BE2C (cell line): ENCODE measurements around the gene BMPR2.

Source experiments
- DNase-seq: peaks from one replicate; pipeline ENCODE4 v3.0.0-alpha.2; 2020
- H3K27me3 ChIP-seq: fragments of 250-450 bp; sonication (Bioruptor Pico); 2 replicates; pipeline ENCODE4 v1.5.1; 2020; ENCODE audit warnings: mild to moderate bottlenecking
- H3K36me3 ChIP-seq: fragments of 250-450 bp; sonication (Bioruptor Pico); 2 replicates; pipeline ENCODE4 v1.5.1; 2020; ENCODE audit warnings: mild to moderate bottlenecking
- H3K4me1 ChIP-seq: fragments of 250-450 bp; sonication (Bioruptor Pico); 2 replicates; pipeline ENCODE4 v1.5.1; 2020
- H3K4me3 ChIP-seq: 2 replicates; pipeline ENCODE4 v1.5.1; 2011; ENCODE audit warnings: low read depth, low read length
- H3K9me3 ChIP-seq: fragments of 250-450 bp; sonication (Bioruptor Pico); 2 replicates; pipeline ENCODE4 v1.5.1; 2020
- TF ChIP-seq, protein P1 (sequence below): IDR thresholded peaks from 2 replicates; pipeline ENCODE4 v1.5.1; 2012; ENCODE audit warnings: mild to moderate bottlenecking, low read depth, low read length

The BMPR2 gene

DNA sequence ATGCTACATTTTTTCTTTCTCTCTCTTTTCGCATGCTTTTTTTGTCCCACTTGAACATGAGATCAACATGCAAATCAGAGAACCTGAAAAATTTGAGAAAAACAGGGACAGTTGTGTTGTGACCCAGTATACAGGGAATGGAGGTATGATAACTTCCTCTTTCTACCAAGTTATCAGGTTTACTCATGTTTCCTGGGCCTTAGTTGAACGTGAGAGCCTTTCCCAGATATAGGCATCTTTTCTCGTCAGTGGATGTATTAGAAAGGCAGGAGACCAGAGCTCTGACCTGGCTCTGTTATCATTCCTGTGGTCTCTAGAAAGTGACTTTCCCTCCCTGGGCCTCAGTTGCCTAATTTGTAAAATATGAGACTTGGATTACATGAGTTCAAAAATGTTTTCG is 228.6 kb downstream of the BMPR2 start:
- no peaks in the 10 kb centered on the region for H3K9me3 ChIP-seq
- no peaks in the 10 kb centered on the region for H3K36me3 ChIP-seq
- H3K4me1 ChIP-seq, result no peaks in the 10 kb centered on the region
- no peak for DNase-seq
- TF ChIP-seq, protein P1, sequence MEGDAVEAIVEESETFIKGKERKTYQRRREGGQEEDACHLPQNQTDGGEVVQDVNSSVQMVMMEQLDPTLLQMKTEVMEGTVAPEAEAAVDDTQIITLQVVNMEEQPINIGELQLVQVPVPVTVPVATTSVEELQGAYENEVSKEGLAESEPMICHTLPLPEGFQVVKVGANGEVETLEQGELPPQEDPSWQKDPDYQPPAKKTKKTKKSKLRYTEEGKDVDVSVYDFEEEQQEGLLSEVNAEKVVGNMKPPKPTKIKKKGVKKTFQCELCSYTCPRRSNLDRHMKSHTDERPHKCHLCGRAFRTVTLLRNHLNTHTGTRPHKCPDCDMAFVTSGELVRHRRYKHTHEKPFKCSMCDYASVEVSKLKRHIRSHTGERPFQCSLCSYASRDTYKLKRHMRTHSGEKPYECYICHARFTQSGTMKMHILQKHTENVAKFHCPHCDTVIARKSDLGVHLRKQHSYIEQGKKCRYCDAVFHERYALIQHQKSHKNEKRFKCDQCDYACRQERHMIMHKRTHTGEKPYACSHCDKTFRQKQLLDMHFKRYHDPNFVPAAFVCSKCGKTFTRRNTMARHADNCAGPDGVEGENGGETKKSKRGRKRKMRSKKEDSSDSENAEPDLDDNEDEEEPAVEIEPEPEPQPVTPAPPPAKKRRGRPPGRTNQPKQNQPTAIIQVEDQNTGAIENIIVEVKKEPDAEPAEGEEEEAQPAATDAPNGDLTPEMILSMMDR, result no peak
- no peak overlapping the region for H3K4me3 ChIP-seq
- H3K27me3 ChIP-seq, result no peaks in the 10 kb centered on the region

DNA sequence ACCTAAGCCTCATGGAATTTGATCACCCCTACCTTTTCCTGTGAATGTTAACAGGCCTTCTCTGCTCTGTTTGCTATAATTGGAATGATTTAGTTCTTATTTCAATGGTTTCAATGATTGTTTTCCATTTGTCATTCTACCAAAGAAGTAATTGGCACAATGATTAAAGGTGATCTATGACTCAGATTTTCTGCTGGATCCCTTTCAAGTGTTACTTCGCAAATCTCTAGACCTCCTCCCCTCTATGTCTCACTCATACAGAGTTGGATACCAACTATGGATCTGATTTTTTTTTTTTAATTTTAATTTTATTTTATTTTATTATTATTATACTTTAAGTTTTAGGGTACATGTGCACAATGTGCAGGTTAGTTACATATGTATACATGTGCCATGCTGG is 229.0 kb downstream of the BMPR2 start:
- no peak overlapping the region for H3K4me3 ChIP-seq
- DNase-seq, result no peak
- no peaks in the 10 kb centered on the region for H3K36me3 ChIP-seq
- no peaks in the 10 kb centered on the region for H3K27me3 ChIP-seq
- no peaks in the 10 kb centered on the region for H3K4me1 ChIP-seq
- TF ChIP-seq, protein P1, result no peak
- no peaks in the 10 kb centered on the region for H3K9me3 ChIP-seq

DNA sequence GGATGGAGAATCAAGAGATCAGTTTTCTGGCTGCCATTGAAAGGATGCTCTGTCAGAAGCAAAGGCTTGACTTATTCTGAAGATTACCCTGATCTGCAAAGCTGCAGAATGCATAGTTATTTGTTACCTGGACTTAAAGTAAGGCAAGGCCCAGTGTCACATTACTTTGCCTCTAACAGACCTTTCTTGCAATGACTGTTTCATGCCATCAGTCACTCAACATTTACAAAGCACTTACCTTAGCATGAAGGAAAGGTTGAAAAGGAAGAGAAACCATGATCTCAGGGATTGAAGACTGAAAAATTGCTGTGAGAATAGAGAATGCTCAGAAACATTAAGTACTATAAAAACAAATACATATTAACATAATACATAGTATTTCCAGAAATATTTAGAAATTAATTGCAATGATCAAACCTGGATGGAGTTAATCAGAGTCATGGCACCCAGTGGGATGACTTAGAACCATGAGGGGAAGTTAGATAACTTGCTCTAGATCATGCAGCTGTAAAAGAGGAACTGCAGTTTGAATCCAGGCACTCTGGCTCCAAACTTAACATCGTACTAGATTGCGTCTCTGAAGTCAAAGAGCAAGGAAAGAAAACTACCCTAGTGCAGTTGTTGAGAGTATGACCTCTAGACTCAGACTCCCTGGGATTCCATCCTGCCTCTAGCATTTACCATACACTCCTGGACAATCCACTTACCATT is 232.2 kb downstream of the BMPR2 start:
- TF ChIP-seq, protein P1, result no peak
- no peaks in the 10 kb centered on the region; the same call in 1 of the 2 replicates for H3K36me3 ChIP-seq
- no peaks in the 10 kb centered on the region for H3K9me3 ChIP-seq
- no peak overlapping the region for H3K4me3 ChIP-seq
- DNase-seq, result no peak
- no peaks in the 10 kb centered on the region for H3K4me1 ChIP-seq
- H3K27me3 ChIP-seq, result no peaks in the 10 kb centered on the region

DNA sequence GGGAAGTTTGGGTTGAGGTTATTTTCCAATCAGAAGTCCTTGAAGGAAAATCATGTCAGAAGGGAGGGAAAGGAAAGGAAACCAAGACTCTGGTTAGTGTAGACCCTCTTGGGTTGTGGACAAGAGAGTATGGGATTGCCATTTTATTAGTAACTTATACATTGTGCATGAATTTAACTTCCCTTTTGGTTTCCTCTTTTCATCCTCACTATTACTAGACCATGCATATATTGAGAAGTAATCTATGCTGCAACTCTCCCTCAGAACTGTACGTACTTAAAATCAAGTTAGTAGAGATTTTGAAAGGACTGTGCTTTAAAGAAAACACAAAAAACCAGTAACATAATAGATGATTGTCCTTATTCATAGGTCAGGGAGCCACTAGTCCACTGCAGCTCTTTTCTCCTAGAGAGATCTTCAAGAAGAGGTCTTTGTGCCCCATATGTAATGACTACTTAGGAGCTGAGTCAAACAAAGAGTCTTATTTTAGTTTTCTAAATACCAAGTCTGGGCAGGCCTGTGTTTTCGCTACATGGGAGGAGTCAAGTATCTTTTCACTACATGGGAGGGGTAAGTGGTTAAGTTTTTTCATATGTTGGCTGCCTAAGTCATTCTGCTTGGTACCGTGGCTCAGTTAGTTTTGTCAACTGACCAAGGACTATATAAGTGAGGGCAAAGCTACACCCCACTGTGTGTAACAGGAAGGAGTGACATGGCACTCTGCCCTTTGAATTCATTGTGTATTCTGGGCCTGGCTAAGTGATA is 233.4 kb downstream of the BMPR2 start:
- TF ChIP-seq, protein P1, result no peak
- Histone ChIP-seq H3K4me3 (no peak overlapping the region), H3K27me3 (no peaks in the 10 kb centered on the region)

DNA sequence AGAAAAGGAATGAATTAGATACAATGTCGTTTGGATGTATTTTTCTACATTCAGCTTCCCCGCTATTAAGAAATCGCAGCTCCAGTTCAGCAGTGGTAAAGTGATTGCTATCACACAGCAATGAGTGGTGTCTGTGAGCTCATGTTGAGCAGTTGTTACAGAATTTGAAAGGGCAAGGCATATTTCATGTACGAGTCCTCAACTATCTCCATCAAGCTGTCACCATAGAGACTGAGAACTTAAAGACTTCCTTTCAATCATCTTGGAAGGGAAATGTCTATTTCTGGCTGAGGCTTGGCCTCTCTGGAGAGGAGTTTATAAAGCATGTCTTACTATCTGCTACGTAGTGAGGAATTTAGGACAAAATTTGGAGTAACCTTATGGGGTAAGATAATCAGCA is 234.3 kb downstream of the BMPR2 start:
- no peak overlapping the region for H3K4me3 ChIP-seq
- H3K27me3 ChIP-seq, result no peaks in the 10 kb centered on the region
- no peaks in the 10 kb centered on the region; the same call in 1 of the 2 replicates for H3K36me3 ChIP-seq
- DNase-seq, result no peak
- TF ChIP-seq, protein P1, result no peak
- no peaks in the 10 kb centered on the region for H3K9me3 ChIP-seq
- no peaks in the 10 kb centered on the region for H3K4me1 ChIP-seq

More for the DNA sequence above, 233.4 kb downstream of the BMPR2 start:
- no peaks in the 10 kb centered on the region; the same call in 1 of the 2 replicates for H3K36me3 ChIP-seq
- no peak for DNase-seq
- no peaks in the 10 kb centered on the region for H3K9me3 ChIP-seq
- H3K4me1 ChIP-seq, result no peaks in the 10 kb centered on the region

DNA sequence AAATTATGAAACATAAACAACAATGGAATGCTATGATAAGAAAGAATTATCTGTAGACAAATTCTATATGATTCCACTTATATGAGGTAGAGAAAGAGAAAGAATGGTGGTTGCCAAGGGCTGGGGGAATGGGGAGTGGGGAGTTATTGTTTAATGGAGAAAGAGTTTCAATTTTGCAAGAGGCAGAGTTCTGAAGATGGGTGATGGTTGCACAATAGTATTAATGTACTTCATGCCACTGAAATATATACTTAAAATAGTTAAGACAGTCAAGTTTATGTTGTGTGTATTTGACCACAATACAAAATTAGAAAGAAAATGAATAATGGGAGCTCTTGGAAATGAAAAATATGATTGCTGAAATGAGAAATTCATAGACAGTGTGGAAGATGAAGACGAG is 236.0 kb downstream of the BMPR2 start:
- H3K9me3 ChIP-seq, result no peaks in the 10 kb centered on the region
- no peaks in the 10 kb centered on the region for H3K27me3 ChIP-seq
- TF ChIP-seq, protein P1, result no peak
- H3K4me1 ChIP-seq, result no peaks in the 10 kb centered on the region
- no peaks in the 10 kb centered on the region; the same call in 1 of the 2 replicates for H3K36me3 ChIP-seq
- no peak for DNase-seq
- H3K4me3 ChIP-seq, result no peak overlapping the region
